ENCODE results near the gene TMSB4X. TPM values are rescaled to one million over a fixed set of nuclear protein-coding genes. Genes with fewer than 3 reads are reported as not detected.

The TMSB4X gene
- polyA plus RNA-seq, 1 experiment = 6,551 TPM

- POLR2A ChIA-PET = interaction anchor here (0.6 kb wide), 1 partner anchor 47 kb away, joined by 3 read pairs; no protein-coding TSS in a partner anchor
- no peak for DNase-seq (ENCODE audit: low read depth, low spot score)
Observed at GRCh38 chrX:12993826-12994225, 18.9 kb downstream of the TMSB4X start.

GRCh38 chrX:12994321-12994720 lies 19.4 kb downstream of the TMSB4X start:
- no peak for TF ChIP-seq CTCF (IDR thresholded peaks at IDR 0.05; ENCODE audit: low read depth, low read length)
- CTCF ChIA-PET = interaction anchor here (1.0 to 1.2 kb wide), 2 partner anchors 48 kb away, joined by 3 to 5 read pairs; no protein-coding TSS in a partner anchor
- POLR2A ChIA-PET = no interaction called here

More at GRCh38 chrX:12993826-12994225, 18.9 kb downstream of the TMSB4X start:
- no peak overlapping the region for H3K4me3 ChIP-seq (ENCODE audit: low read depth, low read length)
- TF ChIP-seq CTCF (IDR thresholded peaks at IDR 0.05; ENCODE audit: low read depth, low read length) = no peak
- CTCF ChIA-PET = interaction anchor here (1.0 to 1.2 kb wide), 2 partner anchors 47 to 513 kb away, joined by 3 to 5 read pairs; no protein-coding TSS in a partner anchor
- no peaks in the 10 kb centered on the region for H3K27me3 ChIP-seq (ENCODE audit: control insufficient read depth, insufficient read depth, low read length)
- H3K9me3 ChIP-seq (ENCODE audit: control insufficient read depth, insufficient read depth, low read length) = no peaks in the 10 kb centered on the region
- H3K27ac ChIP-seq (ENCODE audit: low read depth, low read length) = no peak overlapping the region

GRCh38 chrX:12996934-12997435 lies 22.1 kb downstream of the TMSB4X start:
- no peaks in the 10 kb centered on the region for H3K9me3 ChIP-seq (ENCODE audit: control insufficient read depth, insufficient read depth, low read length)
- no peak for DNase-seq (ENCODE audit: low read depth, low spot score)
- no peak overlapping the region for H3K27ac ChIP-seq (ENCODE audit: low read depth, low read length)
- no peaks in the 10 kb centered on the region for H3K27me3 ChIP-seq (ENCODE audit: control insufficient read depth, insufficient read depth, low read length)
- ChIA-PET CTCF (no interaction called here), POLR2A (no interaction called here)
- no peak overlapping the region for H3K4me3 ChIP-seq (ENCODE audit: low read depth, low read length)
- TF ChIP-seq CTCF (IDR thresholded peaks at IDR 0.05; ENCODE audit: low read depth, low read length) = no peak

More at GRCh38 chrX:12994321-12994720, 19.4 kb downstream of the TMSB4X start:
- H3K27me3 ChIP-seq (ENCODE audit: control insufficient read depth, insufficient read depth, low read length) = no peaks in the 10 kb centered on the region
- H3K4me3 ChIP-seq (ENCODE audit: low read depth, low read length) = no peak overlapping the region
- no peaks in the 10 kb centered on the region for H3K9me3 ChIP-seq (ENCODE audit: control insufficient read depth, insufficient read depth, low read length)
- no peak for DNase-seq (ENCODE audit: low read depth, low spot score)
- no peak overlapping the region for H3K27ac ChIP-seq (ENCODE audit: low read depth, low read length)

GRCh38 chrX:12997906-12998687 lies 23.2 kb downstream of the TMSB4X start:
- ChIA-PET POLR2A (no interaction called here), CTCF (interaction anchor here (1.3 kb wide), 1 partner anchor 52 kb away, joined by 4 read pairs; no protein-coding TSS in a partner anchor)
- Histone ChIP-seq H3K4me3 (ENCODE audit: low read depth, low read length) (no peak overlapping the region), H3K27ac (ENCODE audit: low read depth, low read length) (no peak overlapping the region), H3K27me3 (ENCODE audit: control insufficient read depth, insufficient read depth, low read length) (no peaks in the 10 kb centered on the region), H3K9me3 (ENCODE audit: control insufficient read depth, insufficient read depth, low read length) (no peaks in the 10 kb centered on the region)
- DNase-seq (ENCODE audit: low read depth, low spot score) = no peak
- no peak for TF ChIP-seq CTCF (IDR thresholded peaks at IDR 0.05; ENCODE audit: low read depth, low read length)

GRCh38 chrX:12999422-12999821 lies 24.5 kb downstream of the TMSB4X start:
- ChIA-PET CTCF (interaction anchor here (1.3 kb wide), 1 partner anchor 53 kb away, joined by 4 read pairs; no protein-coding TSS in a partner anchor), POLR2A (interaction anchor here (0.6 kb wide), 1 partner anchor 13 kb away, joined by 3 read pairs; no protein-coding TSS in a partner anchor)
- no peaks in the 10 kb centered on the region for H3K9me3 ChIP-seq (ENCODE audit: control insufficient read depth, insufficient read depth, low read length)
- H3K4me3 ChIP-seq (ENCODE audit: low read depth, low read length) = no peak overlapping the region
- H3K27ac ChIP-seq (ENCODE audit: low read depth, low read length) = no peak overlapping the region
- no peak for TF ChIP-seq CTCF (IDR thresholded peaks at IDR 0.05; ENCODE audit: low read depth, low read length)
- no peak for DNase-seq (ENCODE audit: low read depth, low spot score)
- no peaks in the 10 kb centered on the region for H3K27me3 ChIP-seq (ENCODE audit: control insufficient read depth, insufficient read depth, low read length)

Measured in AG04450 (cell line).